T47D (cell line): Measurements from ENCODE around the gene C7.
A peak's percentile ranks its signal among the peaks of the same experiment; 100 is the strongest.

Source experiments
- DNase-seq, 2 experiments: peaks; one replicate each; pipeline versions ENCODE4 v3.0.0 to v3.0.0-alpha.2; 2011 to 2012; ENCODE audit warnings: low read depth in 1 of 2, low spot score in 1 of 2
- JUND ChIP-seq: IDR thresholded peaks from 2 replicates; pipeline ENCODE4 v1.6.1; 2012; ENCODE audit warnings: low read depth
- in situ Hi-C: cut with HindIII; loops from 2 replicates; pipeline ENCODE4 v1.10.0; 2016; ENCODE audit warnings: low sequenced_read_pairs, low pct_unique_long_range_greater_than_20kb

Gene C7

GRCh38 chr5:40904205-40904993, 4.9 kb upstream of the C7 start:
- peak; percentile 44 to 82 for DNase-seq
- TF ChIP-seq JUND: no peak
- in situ Hi-C loops: no loop called here

- DNase-seq: no peak
- in situ Hi-C loops: no loop called here
- no peak for TF ChIP-seq JUND
Measured at GRCh38 chr5:40904994-40905306, 4.3 kb upstream of the C7 start.

GRCh38 chr5:40906351-40906751, 2.9 kb upstream of the C7 start:
- no peak for TF ChIP-seq JUND
- no peak for DNase-seq
- in situ Hi-C loops: no loop called here

GRCh38 chr5:40909723-40910122, 426 bp downstream of the C7 start:
- DNase-seq: no peak
- TF ChIP-seq JUND: no peak

GRCh38 chr5:40911266-40911665, 2.0 kb downstream of the C7 start:
- in situ Hi-C loops: no loop called here
- TF ChIP-seq JUND: no peak
- no peak for DNase-seq

More at GRCh38 chr5:40909723-40910122, 426 bp downstream of the C7 start:
- in situ Hi-C loops: no loop called here

- TF ChIP-seq JUND: no peak
- DNase-seq: no peak
- in situ Hi-C loops: no loop called here
Measured at GRCh38 chr5:40914835-40915234, 5.5 kb downstream of the C7 start.

- DNase-seq: no peak
- in situ Hi-C loops: no loop called here
- no peak for TF ChIP-seq JUND
Measured at GRCh38 chr5:40915341-40915926, 6.1 kb downstream of the C7 start.

GRCh38 chr5:40916226-40916625, 6.9 kb downstream of the C7 start:
- DNase-seq: no peak
- in situ Hi-C loops: no loop called here

GRCh38 chr5:40928886-40929448, 19.7 kb downstream of the C7 start:
- no peak for TF ChIP-seq JUND
- DNase-seq: no peak
- in situ Hi-C loops: no loop called here

More at GRCh38 chr5:40916226-40916625, 6.9 kb downstream of the C7 start:
- TF ChIP-seq JUND: no peak

GRCh38 chr5:40932766-40933165, 23.5 kb downstream of the C7 start:
- DNase-seq: no peak
- in situ Hi-C loops: no loop called here
- TF ChIP-seq JUND: no peak

GRCh38 chr5:40937075-40937474, 27.8 kb downstream of the C7 start:
- no peak for TF ChIP-seq JUND
- DNase-seq: no peak
- in situ Hi-C loops: no loop called here

- DNase-seq: no peak
- TF ChIP-seq JUND: no peak
- in situ Hi-C loops: no loop called here
Measured at GRCh38 chr5:40939753-40940152, 30.5 kb downstream of the C7 start.

GRCh38 chr5:40945111-40945510, 35.8 kb downstream of the C7 start:
- DNase-seq: no peak
- in situ Hi-C loops: no loop called here
- no peak for TF ChIP-seq JUND
